ENCODE data around the gene PEMT. TPM values are rescaled to one million over a fixed set of nuclear protein-coding genes. Genes with fewer than 3 reads are reported as not detected.

Gene PEMT
- total RNA-seq, 4 donors from 2014 or later: 3.2 to 10.2 (median 7.1) TPM

DNA sequence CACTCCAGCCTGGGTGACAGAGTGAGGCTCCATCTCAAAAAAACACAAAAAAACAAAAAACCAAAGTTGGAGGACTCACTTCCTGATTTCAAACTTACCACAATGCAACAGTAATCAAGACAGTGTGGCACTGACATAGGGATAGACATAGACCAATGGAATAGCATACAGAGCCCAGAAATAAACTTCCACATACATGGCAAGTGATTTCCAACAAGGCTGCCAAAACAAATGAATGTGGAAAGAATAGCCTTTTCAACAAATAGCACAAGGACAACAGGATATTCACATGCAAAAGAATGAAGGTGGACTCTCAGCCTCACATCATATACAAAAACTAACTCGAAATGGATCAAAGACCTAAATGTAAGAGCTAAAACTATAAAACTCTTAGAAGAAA is 58.5 kb downstream of the PEMT start:
- Histone ChIP-seq H3K4me1 (peaks cover 0 to 17% (median 6%) of the 10 kb centered on the region in 4 donors), H3K9me3 (no peaks in the 10 kb centered on the region), H3K27ac (no peak overlapping the region), H3K27me3 (no peaks in the 10 kb centered on the region), H3K4me3 (no peak overlapping the region), H3K36me3 (no peaks in the 10 kb centered on the region)
- DNase-seq: no peak
- TF ChIP-seq POLR2A (IDR thresholded peaks at IDR 0.05) (no peak), EP300 (IDR thresholded peaks at IDR 0.05; ENCODE audit: low read depth) (no peak), POLR2AphosphoS5 (IDR thresholded peaks at IDR 0.05) (no peak)
- TF ChIP-seq, protein P1, sequence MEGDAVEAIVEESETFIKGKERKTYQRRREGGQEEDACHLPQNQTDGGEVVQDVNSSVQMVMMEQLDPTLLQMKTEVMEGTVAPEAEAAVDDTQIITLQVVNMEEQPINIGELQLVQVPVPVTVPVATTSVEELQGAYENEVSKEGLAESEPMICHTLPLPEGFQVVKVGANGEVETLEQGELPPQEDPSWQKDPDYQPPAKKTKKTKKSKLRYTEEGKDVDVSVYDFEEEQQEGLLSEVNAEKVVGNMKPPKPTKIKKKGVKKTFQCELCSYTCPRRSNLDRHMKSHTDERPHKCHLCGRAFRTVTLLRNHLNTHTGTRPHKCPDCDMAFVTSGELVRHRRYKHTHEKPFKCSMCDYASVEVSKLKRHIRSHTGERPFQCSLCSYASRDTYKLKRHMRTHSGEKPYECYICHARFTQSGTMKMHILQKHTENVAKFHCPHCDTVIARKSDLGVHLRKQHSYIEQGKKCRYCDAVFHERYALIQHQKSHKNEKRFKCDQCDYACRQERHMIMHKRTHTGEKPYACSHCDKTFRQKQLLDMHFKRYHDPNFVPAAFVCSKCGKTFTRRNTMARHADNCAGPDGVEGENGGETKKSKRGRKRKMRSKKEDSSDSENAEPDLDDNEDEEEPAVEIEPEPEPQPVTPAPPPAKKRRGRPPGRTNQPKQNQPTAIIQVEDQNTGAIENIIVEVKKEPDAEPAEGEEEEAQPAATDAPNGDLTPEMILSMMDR (IDR thresholded peaks at IDR 0.05): no peak
- WGBS, 2 donors (ENCODE audit: low coverage in 1 of 2): 84% methylated on average over 1 of the region's 1 CpG; no CpG with 5 or more reads in 1 of the 2 donors
- in situ Hi-C loops (cut with MboI; ENCODE audit: low pct_ligation_motif_present in 1 of 4, low pct_unique_long_range_greater_than_20kb in 1 of 4, low sequenced_read_pairs in 3 of 4) (no loop called here), intact Hi-C loops (cut with DNase I; ENCODE audit: low total_unique reads) (no loop called here)

DNA sequence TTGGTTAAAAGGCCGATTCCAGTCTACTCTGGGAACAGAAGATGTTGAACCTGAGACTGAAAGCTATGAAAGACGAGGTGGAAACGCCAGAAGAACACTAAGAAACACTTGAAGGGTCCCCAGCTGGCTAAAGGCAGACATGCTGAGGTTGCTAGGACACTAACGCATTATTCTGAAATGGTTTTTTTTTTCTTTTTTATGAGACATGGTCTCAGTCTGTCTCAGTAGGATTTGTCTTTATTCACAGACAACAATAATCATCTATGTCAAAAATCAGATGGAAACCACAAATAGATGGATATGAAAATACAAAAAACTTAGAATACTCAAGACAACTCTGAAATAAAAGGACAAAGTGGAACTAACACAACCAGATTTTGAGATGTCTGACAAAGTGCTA is 60.4 kb downstream of the PEMT start:
- Histone ChIP-seq H3K4me1 (peaks cover 3 to 7% (median 4%) of the 10 kb centered on the region in 4 donors), H3K4me3 (no peak overlapping the region), H3K27ac (no peak overlapping the region), H3K9me3 (no peaks in the 10 kb centered on the region), H3K27me3 (no peaks in the 10 kb centered on the region), H3K36me3 (no peaks in the 10 kb centered on the region)
- DNase-seq: no peak
- in situ Hi-C loops (cut with MboI; ENCODE audit: low pct_ligation_motif_present in 1 of 4, low pct_unique_long_range_greater_than_20kb in 1 of 4, low sequenced_read_pairs in 3 of 4): no loop called here
- TF ChIP-seq EP300 (IDR thresholded peaks at IDR 0.05; ENCODE audit: low read depth) (no peak), POLR2A (IDR thresholded peaks at IDR 0.05) (no peak), POLR2AphosphoS5 (IDR thresholded peaks at IDR 0.05) (no peak)
- TF ChIP-seq, protein P1 (IDR thresholded peaks at IDR 0.05): no peak
- 73 to 82% methylated on average over 4 of the region's 4 CpGs for WGBS, 2 donors (ENCODE audit: low coverage in 1 of 2)
- intact Hi-C loops (cut with DNase I; ENCODE audit: low total_unique reads): no loop called here

DNA sequence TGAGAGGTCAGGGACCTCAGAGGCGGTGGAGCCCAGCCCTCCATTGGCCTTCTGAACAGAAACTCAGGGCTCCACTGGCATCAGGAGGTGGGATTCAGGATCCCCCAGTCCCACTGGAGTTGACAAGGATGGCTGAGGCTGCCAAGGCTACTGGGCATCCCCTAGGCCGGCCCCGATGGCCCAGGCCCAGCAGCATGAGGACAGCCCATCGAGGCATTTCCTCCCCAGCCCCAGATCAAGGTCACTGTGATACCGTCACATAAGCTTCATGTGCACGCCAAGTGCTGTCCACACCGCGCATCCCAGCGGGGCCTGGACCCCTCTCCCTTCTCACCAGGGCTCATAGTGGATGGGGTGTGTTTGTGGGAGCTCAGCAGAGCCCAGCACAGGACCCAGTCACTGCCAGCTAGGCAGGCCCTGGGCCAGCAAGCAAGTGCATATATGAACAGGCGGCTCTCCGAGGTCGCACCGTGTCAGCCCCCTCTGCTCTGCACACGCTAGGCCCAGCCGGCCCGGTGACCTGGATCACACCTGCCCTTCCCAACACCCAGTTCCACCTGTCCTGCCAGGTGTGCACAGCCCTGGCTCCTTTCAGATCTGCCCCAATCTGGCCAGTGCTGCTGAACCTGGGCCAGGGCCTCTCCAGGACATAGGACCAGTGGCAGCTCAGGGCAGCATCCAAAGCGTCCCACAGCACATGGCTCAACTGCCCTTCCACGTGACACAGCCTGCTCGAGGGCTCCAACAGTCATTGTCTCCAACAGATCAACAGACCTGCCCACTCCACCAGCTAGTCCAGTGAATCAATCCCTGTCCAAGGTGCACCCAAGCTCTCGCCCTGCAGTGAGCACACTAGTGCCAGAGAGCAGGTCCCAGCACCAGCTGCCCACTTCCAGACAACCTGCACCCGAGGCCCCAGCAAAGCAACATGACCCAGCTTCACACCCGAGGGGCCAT is 62.5 kb downstream of the PEMT start:
- WGBS, 2 donors (ENCODE audit: low coverage in 1 of 2): 91% methylated on average over 21 of the region's 22 CpGs; no CpG with 5 or more reads in 1 of the 2 donors
- Histone ChIP-seq H3K27me3 (no peaks in the 10 kb centered on the region), H3K4me1 (peaks cover 3 to 13% (median 7%) of the 10 kb centered on the region in 4 donors), H3K9me3 (no peaks in the 10 kb centered on the region), H3K4me3 (no peak overlapping the region), H3K27ac (no peak overlapping the region), H3K36me3 (no peaks in the 10 kb centered on the region)
- TF ChIP-seq POLR2A (IDR thresholded peaks at IDR 0.05): no peak
- TF ChIP-seq EP300 (IDR thresholded peaks at IDR 0.05; ENCODE audit: low read depth): no peak
- TF ChIP-seq, protein P1 (IDR thresholded peaks at IDR 0.05): no peak
- no peak for TF ChIP-seq POLR2AphosphoS5 (IDR thresholded peaks at IDR 0.05)
- DNase-seq: no peak
- in situ Hi-C loops (cut with MboI; ENCODE audit: low pct_ligation_motif_present in 1 of 4, low pct_unique_long_range_greater_than_20kb in 1 of 4, low sequenced_read_pairs in 3 of 4) (no loop called here), intact Hi-C loops (cut with DNase I; ENCODE audit: low total_unique reads) (no loop called here)

DNA sequence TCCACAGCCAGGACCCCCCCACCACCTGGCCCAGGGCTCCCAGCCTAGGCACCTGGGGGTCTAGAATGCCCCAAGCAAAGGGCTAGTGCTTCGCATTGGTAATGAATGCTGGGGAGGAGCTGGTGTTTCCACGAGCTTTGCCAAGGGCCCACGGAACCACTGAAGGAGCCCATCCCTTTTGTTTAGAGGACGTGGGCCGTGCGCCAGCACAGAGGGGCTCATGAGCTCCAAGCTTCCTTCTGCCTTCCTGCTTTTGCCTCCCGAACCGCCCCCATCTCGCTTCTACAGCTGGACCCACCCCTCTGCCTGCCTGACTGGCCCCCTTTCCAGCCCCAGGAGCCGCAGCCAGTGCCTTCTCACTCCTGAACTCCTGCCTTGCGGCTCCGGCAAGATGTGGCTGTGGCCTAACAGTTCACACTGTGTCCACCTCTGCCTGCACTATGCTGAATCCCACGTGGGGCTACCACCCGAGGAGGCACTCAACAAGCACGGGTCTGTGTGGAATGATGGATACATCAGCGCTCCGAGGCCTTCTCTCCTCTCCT is 63.5 kb downstream of the PEMT start:
- Histone ChIP-seq H3K4me1 (peaks cover 3 to 13% (median 7%) of the 10 kb centered on the region in 4 donors), H3K9me3 (no peaks in the 10 kb centered on the region), H3K36me3 (no peaks in the 10 kb centered on the region), H3K27me3 (no peaks in the 10 kb centered on the region), H3K27ac (no peak overlapping the region), H3K4me3 (no peak overlapping the region)
- intact Hi-C loops (cut with DNase I; ENCODE audit: low total_unique reads): no loop called here
- TF ChIP-seq POLR2AphosphoS5 (IDR thresholded peaks at IDR 0.05) (no peak), EP300 (IDR thresholded peaks at IDR 0.05; ENCODE audit: low read depth) (no peak), POLR2A (IDR thresholded peaks at IDR 0.05) (no peak)
- TF ChIP-seq, protein P1 (IDR thresholded peaks at IDR 0.05): no peak
- no peak for DNase-seq
- 88 to 97% methylated on average over 5 to 17 of the region's 17 CpGs for WGBS, 2 donors (ENCODE audit: low coverage in 1 of 2)
- in situ Hi-C loops (cut with MboI; ENCODE audit: low pct_ligation_motif_present in 1 of 4, low pct_unique_long_range_greater_than_20kb in 1 of 4, low sequenced_read_pairs in 3 of 4): no loop called here

All from transverse colon (tissue), 4 donors.